ENCODE data around the gene COL4A5.
"Not testable (repeated sequence)": the region's sequence is repeated elsewhere in the genome, so short reads cannot be mapped to it uniquely, and the experiment has no call there.

COL4A5 gene

DNA sequence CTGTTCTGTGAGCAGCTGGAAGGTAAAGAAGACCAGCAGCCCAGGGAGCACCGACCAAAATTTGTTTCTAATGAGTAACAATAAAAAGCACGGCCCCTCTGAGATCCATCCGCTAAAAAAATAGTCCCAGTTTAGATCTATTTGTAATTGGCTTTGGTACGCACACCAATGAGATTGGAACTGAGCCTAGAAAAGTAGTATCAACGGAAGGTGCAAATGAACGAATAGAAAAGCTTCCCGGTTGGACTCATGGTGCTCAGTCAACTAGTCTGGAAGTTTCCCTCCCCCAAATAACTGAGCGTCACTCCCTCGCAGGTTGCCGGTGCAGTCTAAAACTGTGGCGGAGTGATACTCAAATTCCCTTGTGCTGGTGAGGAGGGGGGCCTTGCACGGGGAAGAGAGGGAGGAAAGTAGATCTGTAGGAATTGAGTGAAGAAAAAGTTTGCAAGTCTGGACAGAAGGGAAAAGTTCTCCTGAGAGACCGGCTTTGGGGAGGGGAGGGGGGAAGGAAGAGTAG lies at the start of gene COL4A5:
Gene COL4A5 (plus strand): TSS at position 413 of the 517 bp plus-strand sequence. CDS start 288 bp downstream, outside the sequence.
- no peak for TF ChIP-seq EZH2 (IDR thresholded peaks at IDR 0.05; ENCODE audit: borderline replicate concordance, low read length)
- TF ChIP-seq, protein P1, sequence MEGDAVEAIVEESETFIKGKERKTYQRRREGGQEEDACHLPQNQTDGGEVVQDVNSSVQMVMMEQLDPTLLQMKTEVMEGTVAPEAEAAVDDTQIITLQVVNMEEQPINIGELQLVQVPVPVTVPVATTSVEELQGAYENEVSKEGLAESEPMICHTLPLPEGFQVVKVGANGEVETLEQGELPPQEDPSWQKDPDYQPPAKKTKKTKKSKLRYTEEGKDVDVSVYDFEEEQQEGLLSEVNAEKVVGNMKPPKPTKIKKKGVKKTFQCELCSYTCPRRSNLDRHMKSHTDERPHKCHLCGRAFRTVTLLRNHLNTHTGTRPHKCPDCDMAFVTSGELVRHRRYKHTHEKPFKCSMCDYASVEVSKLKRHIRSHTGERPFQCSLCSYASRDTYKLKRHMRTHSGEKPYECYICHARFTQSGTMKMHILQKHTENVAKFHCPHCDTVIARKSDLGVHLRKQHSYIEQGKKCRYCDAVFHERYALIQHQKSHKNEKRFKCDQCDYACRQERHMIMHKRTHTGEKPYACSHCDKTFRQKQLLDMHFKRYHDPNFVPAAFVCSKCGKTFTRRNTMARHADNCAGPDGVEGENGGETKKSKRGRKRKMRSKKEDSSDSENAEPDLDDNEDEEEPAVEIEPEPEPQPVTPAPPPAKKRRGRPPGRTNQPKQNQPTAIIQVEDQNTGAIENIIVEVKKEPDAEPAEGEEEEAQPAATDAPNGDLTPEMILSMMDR (IDR thresholded peaks at IDR 0.05; ENCODE audit: low read length), result no peak
- Histone ChIP-seq H3K4me2 (ENCODE audit: low read length) (no peak within 1 kb of the TSS), H3K9me3 (ENCODE audit: low read length) (no peaks in the 10 kb centered on the region), H3K36me3 (ENCODE audit: insufficient read depth, low read length) (no peaks in the 10 kb centered on the region), H3K27ac (ENCODE audit: low read depth, low read length, poor library complexity, severe bottlenecking) (no peak within 1 kb of the TSS), H3K27me3 (ENCODE audit: insufficient read depth, low read length) (no peaks in the 10 kb centered on the region), H4K20me1 (ENCODE audit: insufficient read depth, low read length) (no peaks in the 10 kb centered on the region), H3K4me1 (ENCODE audit: insufficient read depth, low read length, severe bottlenecking) (no peaks in the 10 kb centered on the region), H3K79me2 (ENCODE audit: insufficient read depth, low read length) (no peaks in the 10 kb centered on the region), H3K9ac (ENCODE audit: low read length) (no peak within 1 kb of the TSS), H3K9me2 (ENCODE audit: low read depth, low read length) (no peaks in the 10 kb centered on the region), H2AFZ (ENCODE audit: low read length) (no peak within 1 kb of the TSS), H3K4me3 (ENCODE audit: low read depth, low read length, poor library complexity, severe bottlenecking) (no peak within 1 kb of the TSS), H3F3A (ENCODE audit: insufficient read depth, low read length) (no peaks in the 10 kb centered on the region)

DNA sequence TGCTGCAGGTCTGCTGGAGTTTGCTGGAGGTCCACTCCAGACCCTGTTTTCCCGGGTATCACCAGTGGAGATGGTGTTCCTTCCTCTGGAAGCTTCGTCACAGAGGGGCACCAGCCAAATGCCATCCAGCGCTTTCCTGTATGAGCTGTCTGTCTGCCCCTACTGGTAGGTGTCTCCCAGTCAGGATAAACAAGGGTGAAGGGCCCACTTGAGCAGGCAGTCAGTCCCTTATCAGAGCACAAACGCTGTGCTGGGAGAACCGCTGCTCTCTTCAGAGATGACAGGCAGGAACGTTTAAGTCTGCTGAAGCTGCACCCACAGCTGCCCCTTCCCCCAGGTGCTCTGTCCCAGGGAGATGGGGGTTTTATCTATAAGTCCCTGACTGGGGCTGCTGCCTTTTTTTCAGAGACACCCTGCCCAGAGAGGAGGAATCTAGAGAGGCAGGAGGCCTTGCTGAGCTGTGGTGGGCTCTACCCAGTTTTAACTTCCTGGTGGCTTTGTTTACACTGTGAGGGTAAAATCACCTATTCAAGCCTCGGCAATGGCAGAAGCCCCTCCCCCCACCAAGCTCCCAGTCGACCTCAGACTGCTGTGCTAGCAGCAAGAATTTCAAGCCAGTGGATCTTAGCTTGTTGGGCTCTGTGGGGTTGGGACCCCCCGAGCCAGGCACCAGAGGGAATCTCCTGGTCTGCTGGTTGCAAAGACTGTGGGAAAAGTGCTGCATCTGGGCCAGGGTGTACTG lies 48.5 kb upstream of the COL4A5 start:
- H3K4me3 ChIP-seq (ENCODE audit: low read depth, low read length, poor library complexity, severe bottlenecking); H3F3A ChIP-seq (ENCODE audit: insufficient read depth, low read length); H3K9ac ChIP-seq (ENCODE audit: low read length); H4K20me1 ChIP-seq (ENCODE audit: insufficient read depth, low read length); H3K36me3 ChIP-seq (ENCODE audit: insufficient read depth, low read length); H3K79me2 ChIP-seq (ENCODE audit: insufficient read depth, low read length); H3K27me3 ChIP-seq (ENCODE audit: insufficient read depth, low read length); H2AFZ ChIP-seq (ENCODE audit: low read length); H3K9me3 ChIP-seq (ENCODE audit: low read length); H3K4me1 ChIP-seq (ENCODE audit: insufficient read depth, low read length, severe bottlenecking); H3K27ac ChIP-seq (ENCODE audit: low read depth, low read length, poor library complexity, severe bottlenecking); H3K4me2 ChIP-seq (ENCODE audit: low read length); H3K9me2 ChIP-seq (ENCODE audit: low read depth, low read length): not testable (repeated sequence)

DNA sequence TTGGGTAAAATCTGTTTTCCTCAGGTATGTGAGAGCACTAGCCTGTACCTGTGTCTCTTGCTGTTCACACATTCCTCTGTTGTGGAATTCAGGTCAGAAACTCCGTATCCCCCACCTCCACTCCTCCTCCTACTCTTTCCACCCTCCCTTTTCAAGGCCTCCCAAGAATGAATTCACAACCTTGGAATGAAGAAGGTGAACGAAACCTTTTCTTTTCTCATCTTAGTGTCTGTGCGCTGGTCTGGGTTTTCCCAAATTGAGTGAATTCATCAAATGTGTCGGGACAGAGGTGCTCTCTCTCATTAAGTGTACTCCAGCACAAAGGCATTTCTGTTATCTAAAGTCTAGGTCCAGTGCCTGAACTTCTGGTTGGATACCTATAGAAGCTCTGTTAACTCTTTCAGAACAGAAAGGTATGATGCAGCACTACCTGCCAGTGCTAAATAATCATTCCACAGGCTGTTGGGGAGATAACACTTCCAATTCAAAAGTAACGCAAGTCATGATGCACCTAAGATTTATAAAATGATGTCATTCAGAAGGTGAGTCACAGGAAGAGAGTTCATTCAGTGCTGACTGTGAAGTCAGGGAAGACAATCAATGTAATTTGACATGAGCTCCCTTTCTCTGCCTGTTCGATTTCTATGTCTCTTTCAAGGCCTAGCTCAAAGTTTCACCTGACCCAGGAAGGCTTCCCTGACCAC lies 43.3 kb upstream of the COL4A5 start:
- Histone ChIP-seq H3K27me3 (ENCODE audit: insufficient read depth, low read length) (no peaks in the 10 kb centered on the region), H3K27ac (ENCODE audit: low read depth, low read length, poor library complexity, severe bottlenecking) (no peak overlapping the region), H3K4me1 (ENCODE audit: insufficient read depth, low read length, severe bottlenecking) (no peaks in the 10 kb centered on the region), H3K9me3 (ENCODE audit: low read length) (no peaks in the 10 kb centered on the region), H2AFZ (ENCODE audit: low read length) (no peak overlapping the region), H3K36me3 (ENCODE audit: insufficient read depth, low read length) (no peaks in the 10 kb centered on the region), H3K79me2 (ENCODE audit: insufficient read depth, low read length) (no peaks in the 10 kb centered on the region), H3F3A (ENCODE audit: insufficient read depth, low read length) (no peaks in the 10 kb centered on the region), H3K9ac (ENCODE audit: low read length) (no peak overlapping the region), H3K4me3 (ENCODE audit: low read depth, low read length, poor library complexity, severe bottlenecking) (no peak overlapping the region), H4K20me1 (ENCODE audit: insufficient read depth, low read length) (no peaks in the 10 kb centered on the region), H3K4me2 (ENCODE audit: low read length) (no peak overlapping the region), H3K9me2 (ENCODE audit: low read depth, low read length) (no peaks in the 10 kb centered on the region)
- TF ChIP-seq EZH2 (IDR thresholded peaks at IDR 0.05; ENCODE audit: borderline replicate concordance, low read length), result no peak
- TF ChIP-seq, protein P1 (IDR thresholded peaks at IDR 0.05; ENCODE audit: low read length), result no peak
